ENCODE data around the gene LEMD1. TPM values are rescaled to one million over a fixed set of nuclear protein-coding genes. Genes with fewer than 3 reads are reported as not detected.
A peak's percentile ranks its signal among the peaks of the same experiment; 100 is the strongest.

Gene LEMD1, protein sequence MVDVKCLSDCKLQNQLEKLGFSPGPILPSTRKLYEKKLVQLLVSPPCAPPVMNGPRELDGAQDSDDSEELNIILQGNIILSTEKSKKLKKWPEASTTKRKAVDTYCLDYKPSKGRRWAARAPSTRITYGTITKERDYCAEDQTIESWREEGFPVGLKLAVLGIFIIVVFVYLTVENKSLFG
- polyA plus RNA-seq (ENCODE audit: insufficient read depth in 1 of 5, insufficient read length in 5 of 5, low replicate concordance in 1 of 5), result 1 to 10 TPM; 1.8 to 4.5 (median 3.8) TPM
- long read RNA-seq, donor 1, result 0 reads
- long read RNA-seq, donor 2, result 0 reads
- long read RNA-seq, donor 3, result 0 reads
- long read RNA-seq, donor 4, result 0 reads
- long read RNA-seq, donor 5, result 0 reads
- long read RNA-seq, donor 6, result 0 reads
- long read RNA-seq, donor 7, result 0 reads
- long read RNA-seq, donor 8, result 0 reads

DNA sequence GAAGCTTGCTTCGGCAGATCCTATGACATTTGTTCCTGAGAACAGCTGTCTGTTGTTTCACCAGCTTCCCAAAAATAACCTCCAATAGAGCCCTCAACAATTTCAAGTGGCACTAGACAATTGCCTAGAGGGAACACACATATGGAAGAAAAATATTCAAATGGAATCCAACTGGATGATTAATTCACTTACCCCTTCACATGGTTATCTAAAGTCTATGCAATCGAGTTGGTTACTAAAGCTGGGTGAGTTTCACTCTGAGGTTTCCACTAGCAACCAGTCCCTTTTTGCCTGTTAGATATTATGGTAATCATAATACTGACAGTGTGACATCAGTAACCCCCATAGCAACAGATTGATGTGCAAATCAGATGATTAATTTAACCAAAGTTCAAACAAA, at the start of gene LEMD1:
TSS of gene LEMD1 (minus strand) at position 259 of the 400 bp plus-strand sequence. CDS start 1,520 bp downstream, outside the sequence.
- no peak for DNase-seq

DNA sequence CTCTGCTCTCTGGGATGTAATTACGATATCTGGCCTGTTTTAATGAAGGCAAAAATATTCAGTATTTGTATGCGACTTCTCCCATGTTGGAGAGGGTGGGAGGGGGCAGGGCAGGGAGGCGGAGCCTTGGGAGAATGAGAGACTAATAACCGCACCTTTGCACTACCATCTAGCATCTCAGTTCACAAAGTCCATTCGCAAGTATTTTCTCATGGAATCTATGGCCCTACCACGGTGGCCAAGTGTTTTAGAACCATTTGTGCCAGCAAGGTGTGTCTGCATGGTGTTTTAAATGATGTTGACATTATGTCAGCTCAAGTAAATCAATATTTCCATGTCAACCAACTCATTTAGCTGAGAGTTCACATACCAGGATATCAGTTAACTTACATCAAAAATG, 48.3 kb upstream of the LEMD1 start:
- DNase-seq, result no peak

DNA sequence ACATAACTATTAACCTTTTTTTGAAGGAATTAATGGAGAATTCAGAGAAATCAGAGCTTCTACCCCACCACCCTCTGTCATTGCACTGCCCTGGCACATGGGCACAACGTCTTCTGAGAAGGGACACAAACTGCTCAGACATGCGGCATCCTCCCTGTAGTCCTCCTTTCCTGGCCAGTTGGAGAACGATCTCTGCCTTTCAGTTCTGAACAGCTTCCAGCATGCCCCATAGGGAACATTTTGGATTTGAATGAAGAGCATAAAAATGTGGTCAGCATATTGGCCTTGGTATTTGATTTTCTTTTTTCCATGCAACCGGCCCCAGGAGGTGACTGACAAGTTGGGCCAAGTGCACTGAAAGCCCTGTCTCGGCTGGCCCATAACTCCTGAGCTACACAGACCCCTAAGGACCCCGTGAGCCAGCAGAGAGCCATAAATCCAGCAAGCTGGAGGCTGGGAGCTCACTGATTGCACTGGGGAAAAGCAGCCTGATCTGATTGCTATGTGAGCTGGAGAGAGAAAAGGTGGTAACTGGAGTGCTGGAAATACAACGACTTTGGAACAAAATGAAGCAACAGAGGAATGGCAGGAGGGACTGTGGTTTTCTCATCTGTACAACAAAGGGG, 44.9 kb upstream of the LEMD1 start:
- DNase-seq, result no peak

DNA sequence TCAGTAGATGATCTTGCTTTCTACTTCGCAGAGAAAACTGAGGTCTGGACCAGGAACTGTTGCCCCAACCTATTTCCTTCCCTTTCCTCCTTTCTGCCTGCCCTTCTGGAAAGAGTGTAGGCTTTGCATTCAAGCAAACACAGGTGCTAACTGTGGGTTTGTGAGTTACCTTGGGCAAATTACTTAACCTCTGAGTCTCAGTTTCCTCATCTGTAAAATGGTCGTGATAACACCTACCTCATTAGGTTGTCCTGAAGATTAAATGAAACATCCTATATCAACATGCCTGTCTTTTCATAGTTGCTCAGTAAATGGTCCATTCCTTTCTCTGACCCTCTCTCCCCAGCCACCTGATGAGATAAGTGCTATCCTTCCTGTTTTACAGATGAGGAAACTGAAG, 43.5 kb upstream of the LEMD1 start:
- no peak for DNase-seq

DNA sequence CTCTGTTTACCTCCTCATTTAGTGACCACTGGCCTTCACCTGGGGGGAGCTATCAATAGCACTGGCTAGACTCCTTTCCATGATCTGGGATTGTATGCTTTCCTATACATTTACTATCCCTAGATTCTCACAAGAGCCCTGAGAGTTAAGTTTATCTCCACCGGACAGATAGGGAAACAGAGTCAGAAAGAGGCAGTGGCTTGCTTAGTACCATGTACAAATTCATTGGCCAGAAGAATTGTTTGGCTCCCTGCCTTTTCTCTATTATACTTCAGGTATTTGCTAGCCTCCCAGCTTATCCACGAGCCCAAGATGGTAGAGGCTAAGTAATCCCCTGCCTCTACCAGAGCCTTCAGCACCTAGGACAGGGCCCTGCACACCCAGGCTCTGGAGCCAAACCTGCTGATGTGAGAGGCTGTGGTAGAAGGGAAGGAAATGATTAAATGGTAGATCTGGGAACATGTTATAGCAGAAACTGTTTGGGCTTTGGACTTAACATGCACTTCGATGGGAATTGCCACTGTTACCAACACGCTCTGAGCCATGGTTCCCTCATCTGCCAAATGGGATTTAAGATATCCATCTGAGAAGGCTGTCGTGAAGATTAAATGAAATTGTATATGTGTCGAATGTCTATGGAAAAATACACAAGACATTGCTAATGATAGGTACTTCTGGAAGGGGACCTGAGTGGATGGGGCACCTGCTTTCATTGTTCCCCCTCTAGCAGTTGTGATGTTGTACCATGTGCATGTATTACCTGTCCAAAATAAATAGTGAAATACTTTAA, 37.1 kb upstream of the LEMD1 start:
- DNase-seq, result peak in 1 of 2 donors; percentile 53

DNA sequence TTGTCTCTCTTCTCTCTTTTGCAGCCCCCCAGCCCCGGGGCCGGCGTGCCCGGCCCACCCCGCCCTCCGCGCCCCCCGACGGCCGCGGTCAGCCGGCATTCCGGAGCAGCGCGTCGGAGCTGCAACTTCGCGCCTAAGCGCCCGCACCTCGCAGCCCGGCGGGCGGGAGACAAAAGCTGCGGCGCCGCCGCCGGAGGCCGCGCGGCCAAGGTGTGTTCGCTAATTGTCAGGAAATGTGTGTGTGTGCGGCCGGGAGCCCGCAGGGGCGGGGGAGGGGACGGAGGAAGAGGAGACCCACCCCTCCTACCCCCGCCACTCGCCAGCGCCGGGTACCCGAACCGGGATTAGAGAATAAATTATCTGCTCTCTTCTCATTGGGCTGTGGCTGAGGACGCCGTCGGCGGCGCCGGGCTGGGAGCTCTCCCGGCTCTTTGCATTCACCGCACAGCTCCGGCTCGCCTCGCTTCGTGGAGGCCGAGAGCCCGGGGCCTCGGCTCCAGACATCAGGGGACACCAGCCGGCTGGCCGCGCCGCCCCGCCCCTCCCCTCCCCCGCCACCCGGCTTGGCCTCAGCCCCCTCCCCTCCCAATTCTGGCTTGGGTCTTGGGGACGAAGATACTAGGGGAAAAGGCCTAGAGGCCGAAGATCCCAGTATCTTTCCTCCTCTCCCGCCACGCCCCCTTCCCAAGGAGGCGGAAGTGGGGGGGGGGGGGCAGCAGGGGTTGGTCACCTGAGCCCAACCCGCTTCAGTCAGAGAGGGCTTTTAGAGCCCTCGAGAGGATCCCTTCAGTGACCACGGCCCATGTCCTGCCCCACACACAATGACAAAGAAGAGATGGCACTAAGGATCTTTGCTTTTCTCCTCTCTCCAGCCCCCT, 35.3 kb upstream of the LEMD1 start:
- no peak for DNase-seq

DNA sequence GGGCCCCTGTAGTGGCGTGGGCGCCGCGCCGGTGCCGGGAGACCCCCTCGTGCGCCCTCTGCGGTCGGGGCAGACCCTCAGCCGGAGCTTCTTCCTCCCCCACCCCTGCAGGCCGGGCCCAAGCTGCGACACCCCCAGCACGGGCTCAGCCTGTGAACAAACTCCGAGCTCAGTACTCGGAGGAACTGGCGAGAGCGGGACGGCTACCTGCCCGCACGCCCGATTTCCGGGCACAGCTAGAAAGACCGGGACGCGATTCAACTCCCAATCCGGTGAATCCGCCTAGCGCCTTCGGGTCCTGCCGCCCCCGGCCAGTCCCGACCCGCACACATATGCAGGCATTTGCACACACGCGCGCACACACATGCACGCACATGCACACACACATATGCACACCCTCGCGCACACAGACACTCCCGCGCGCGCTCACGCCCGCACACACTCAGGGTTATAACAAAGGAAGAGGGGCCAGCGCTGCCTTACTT, 34.6 kb upstream of the LEMD1 start:
- no peak for DNase-seq

DNA sequence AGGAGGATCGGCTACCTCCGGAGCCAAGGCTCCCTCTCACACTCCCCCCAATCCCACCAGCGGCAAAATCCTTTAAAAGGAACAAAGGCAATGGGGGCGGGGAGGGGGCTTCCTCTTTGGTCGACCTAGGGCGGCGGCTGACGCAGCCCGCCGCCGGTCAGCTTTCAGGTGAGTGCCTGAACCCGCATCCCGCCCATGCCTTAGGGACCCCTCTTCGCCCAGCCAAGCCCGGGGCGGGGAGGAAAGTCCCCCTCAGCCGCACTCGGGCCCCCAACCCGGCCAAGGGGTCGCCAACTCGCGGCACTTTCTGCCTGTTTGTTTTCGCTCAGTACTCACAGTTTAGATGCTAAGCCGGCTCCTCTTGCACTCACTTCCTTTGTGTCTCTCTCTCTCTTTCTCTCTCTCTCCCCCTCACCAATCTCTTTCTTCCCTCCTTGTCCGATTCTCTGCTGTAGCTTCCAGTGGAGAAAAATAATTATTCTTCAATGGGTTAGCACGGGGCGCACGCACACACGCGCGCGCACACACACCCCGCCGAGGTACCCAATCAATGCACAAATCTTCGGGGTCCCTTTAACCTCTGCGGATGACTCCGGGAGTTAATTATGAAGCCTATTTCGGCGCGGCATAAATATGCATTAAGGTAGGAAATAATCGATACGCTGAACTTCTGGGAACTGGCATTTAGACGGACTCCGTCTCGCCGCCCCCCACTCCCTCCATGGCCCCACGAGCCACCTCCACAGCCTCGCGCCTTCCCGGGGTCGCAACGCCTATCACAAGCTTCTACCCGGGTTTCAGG, 33.9 kb upstream of the LEMD1 start, which contains the start of gene BLACAT1:
TSS of gene BLACAT1 (minus strand) at position 465 of the 802 bp plus-strand sequence.
- no peak for DNase-seq

DNA sequence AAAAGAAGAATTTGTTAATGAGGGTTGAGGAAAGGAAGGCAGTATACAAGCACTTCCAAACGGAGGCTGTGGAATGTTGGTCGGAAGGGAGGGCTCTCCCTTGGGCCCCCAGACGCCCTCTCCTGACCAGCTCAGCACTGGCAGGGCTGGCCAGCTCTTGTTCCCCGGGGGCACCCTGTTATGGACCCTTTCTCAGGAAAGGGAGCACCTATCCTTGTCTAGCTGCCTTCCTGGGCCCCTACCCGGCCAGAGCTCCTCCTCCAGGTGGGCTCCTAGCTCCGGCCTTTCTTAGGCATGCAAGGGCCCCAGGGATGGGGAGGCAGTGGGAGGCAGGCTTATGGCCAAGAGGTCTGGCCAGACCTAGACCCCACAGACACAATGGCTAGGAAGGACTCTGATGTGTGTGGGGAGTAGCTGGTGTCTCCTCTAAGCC, 33.1 kb upstream of the LEMD1 start:
- DNase-seq, result no peak

DNA sequence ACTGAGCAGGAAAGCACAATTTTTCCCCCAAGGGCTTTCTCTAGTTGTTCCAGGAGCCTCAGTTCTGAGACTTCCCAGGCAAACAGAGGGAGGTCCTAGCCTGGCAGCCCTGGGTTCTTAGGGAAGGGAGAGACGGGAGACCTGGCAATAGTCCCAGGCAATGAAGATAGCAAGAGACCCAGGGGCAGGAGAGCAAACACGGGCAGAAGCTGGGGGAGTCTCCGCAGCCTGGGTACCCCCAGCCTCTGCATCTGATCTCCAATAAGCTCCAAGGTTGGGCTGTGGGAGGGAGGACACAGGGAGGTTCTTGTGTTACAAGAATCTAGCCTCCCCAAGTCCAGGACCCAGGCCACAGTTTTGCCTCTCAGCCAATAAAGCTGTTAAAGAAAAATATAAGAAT, 31.6 kb upstream of the LEMD1 start:
- no peak for DNase-seq

DNA sequence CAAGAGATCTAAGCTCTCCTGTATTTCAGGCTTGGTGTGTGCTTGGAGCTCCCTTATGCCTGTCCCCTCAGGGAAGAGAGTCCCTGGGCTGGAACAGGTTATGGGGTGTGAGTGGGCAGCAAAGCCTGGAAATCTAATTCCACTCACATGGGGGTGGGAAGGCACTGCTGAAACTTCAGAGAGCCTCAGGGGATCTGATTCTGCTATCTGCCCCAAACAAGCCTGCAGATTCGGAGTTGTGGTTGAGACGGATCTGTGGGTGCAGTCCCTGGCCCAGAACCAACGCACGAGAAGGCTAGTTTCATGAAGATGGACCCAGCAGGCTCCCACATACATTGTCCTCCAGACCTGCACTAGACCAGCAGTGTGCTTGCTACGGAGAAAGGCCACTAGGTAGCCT, 31.1 kb upstream of the LEMD1 start:
- DNase-seq, result no peak

DNA sequence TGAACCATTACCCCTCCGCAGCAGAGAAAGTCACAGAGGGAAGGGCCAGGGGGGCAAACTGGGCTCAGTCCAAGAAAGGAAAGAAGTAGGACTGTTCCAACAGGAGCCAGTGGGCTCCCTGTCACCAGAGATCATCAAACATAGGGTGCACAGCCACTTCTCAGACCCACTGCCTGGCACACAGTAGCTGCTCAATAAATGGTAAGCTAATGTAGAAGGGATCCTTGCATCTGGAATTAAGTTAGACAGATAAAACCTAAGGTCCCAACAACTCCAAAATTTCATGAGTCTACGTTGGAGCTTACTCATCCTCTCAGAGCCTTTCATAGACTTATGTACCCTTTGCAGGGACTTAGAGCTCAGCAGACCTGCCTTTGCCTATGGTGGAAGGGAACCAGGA, 30.5 kb upstream of the LEMD1 start:
- no peak for DNase-seq

DNA sequence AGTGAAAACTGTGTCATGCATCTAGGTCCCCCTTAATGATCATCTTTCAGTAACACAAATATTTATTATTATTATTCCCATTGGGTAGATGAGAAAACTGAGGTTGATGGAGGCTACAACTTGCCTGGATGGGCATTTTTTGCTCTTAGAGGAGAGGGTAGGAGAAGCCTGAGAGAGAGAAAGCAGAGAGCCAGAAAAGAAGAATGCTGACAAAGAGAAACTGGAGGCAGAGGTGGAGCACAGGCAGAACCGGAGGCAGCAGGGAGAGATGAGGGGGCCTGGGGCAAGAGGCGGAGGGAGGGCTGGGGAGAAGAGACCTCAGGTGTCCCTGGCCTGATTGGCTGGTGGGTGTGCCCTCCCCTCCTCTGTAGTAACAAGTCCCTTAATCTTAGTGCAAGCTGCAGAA, 29.9 kb upstream of the LEMD1 start:
- DNase-seq, result no peak

DNA sequence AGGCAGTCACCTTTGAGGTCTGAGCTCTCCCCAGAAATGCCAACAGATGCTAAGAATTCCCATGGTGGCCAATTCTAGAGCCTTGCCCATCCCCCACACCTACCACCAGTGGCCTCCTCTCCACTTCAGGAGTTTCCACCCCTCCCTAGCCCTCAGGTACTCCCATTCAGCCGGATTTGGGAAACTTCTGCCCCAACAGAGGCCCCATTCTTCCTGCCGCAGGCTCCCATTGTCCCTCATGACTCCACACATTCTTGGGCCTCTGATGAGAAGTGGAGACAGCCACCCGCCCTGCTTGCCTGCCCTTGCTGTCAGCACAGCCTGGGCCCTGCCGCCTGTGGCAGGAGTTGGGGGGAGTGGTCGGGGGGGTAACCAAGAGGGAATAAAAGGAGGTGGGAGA, 29.3 kb upstream of the LEMD1 start:
- DNase-seq, result no peak

DNA sequence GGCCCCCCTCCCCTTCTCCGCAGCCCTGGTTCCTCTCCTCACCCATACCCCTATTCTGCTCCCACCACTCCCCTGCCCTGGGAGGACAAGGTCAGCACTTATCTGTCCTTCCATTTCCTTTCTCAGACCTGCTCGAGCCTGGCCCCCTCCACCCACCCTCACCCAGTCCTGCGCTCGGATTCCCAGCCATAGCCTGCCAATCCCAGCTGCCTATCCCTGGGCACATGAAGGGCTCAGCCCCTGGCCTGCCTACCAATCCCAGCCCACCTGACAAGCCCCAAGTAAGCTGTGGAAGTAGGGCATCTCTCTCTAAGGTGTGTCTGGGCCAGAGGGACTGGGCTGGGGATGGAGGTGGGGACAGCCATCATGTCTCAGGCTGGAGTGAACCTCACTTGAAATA, 28.6 kb upstream of the LEMD1 start:
- DNase-seq, result no peak

DNA sequence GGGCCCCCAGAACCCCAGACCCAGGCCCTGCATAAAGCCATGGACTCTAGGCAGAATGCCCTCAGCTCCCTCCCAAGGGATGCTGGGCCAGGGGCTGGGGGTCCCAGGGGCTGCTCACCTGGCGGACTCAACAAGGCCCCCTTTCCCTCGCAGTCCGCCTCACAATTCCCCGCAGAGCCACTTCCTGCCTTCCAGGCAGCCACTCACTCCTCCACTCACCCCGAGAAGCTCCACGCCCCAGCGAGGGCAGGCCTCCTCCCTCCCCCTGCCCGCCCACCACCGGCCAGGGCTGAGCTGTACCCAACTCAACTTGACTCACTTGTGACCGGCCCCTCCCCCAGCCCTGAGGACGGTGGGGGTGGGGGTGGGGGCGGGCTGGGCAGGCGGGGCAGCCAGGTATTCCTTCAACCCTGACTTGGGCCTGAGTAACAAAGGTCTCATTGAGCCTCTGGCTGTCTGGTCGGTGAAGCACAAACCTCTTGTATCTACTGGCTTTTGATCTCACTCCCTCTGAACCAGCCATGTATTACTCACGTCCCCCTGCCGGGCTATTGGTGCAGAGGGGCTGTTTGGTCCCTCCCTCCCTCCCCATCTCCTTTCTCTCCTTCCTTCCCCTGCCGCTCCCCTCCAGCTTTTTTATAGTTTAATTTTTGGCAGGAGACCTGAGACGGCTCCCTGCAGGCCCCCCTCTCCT, 28.0 kb upstream of the LEMD1 start:
- peak in 1 of 2 donors; percentile 42 for DNase-seq

DNA sequence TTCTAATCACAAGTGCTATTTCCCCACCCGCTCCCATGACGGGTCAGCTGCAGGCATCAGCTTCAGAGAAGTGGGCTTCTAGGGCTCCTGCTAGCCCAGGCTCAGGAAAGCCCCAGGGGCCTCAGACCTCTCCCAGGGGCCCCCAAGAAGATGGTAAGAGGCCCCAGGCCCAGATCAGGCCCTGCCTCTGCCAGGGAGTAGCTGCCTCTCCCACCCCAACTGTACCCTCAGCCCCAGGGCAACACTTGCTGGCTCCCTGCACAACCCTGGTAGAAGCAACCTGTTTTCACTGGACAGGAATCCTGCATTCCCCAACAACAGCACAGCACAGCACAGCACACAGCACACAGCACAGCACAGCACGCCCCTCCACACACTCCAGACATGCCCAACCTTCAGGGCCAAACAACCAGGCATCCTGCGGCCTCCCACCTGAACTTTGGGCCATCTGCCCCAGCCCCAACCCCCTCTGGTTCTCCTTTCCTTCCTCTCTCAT, 27.4 kb upstream of the LEMD1 start:
- no peak for DNase-seq

DNA sequence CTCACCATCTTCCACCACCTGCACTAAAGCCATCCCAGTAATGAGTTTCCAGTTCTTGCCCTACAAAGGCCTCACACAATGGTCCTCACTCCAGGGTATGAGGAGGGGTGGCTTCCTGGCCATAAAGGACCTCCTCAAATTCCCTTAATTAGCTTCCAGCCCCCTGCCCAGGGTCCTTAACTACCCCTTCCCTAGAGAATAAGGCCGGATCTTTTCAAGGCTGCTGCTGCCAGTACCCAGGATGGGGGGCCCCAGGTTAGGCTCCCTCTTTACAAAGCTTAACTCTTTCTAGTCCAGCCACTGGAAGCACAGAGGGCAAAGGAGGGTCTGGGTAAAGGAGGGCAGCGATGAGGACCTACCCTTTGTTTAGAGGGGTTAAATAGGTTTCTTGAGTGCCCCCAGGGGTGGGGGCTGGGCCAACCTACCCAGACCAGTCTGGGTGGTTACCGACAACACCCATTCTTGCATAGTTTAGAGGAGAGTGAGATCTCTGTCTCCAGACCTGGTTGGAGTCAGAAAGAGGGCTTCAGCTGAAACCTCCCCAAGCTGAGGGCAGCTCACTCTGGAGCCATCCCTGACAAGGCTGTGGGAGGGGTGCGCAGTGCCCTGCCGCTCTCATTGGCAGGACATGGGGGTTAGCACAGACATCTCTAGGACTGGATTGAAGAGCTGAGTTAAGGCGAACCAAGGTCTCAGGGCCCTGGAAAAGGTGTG, 26.8 kb upstream of the LEMD1 start:
- no peak for DNase-seq

Measured in right lung (tissue), 10 donors.